ENCODE measurements around the gene SAMSN1.

Gene SAMSN1

GRCh38 chr21:14483296-14483695 lies 62.8 kb downstream of the SAMSN1 start:
- Mint-ChIP-seq H3K4me1 (ENCODE audit: low read depth in 2 of 2) (peaks cover 13 to 27% of the 10 kb centered on the region in 2 donors), H3K4me3 (no peak overlapping the region), H3K9me3 (no peaks in the 10 kb centered on the region), H3K27ac (peak overlapping the region; percentile 33 to 44), H3K27me3 (no peaks in the 10 kb centered on the region), H3K36me3 (ENCODE audit: insufficient read depth) (peaks cover 7% of the 10 kb centered on the region)
- ATAC-seq (replicated peaks): no peak
- DNase-seq: no peak

GRCh38 chr21:14482165-14482564 lies 64.0 kb downstream of the SAMSN1 start:
- peak overlapping the region; percentile 32 to 47 for H3K4me3 Mint-ChIP-seq

DNA sequence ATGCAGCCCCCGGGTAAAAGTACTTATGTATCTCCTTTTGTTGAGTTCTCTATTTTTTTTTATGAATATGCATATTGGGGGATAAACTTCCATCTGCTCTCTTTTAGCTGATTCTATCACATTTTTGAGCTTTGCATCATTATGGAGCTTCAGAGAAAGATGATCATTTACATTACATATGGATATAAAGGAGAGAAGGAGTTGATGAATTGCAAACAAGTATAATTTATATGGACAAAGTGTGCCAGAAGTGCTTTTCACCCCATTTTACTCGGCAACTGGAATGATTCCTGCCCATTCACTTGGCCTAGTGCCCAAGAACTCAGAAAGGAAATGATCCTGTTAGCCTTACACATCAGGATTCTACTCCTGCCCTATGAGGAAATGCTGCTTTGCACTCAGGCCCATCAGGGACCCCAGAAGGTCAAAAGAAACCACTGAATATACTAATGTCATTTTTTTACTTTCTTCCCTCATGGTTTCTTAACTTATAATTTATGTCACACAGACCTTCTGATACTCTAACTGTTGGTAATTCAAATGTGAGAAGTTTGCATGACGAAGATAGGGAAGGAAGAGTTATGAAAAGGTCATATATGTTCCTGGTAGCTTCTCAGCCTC lies 65.6 kb downstream of the SAMSN1 start:
- no peaks in the 10 kb centered on the region for H3K27me3 Mint-ChIP-seq
- no peak for DNase-seq
- no peaks in the 10 kb centered on the region for H3K36me3 Mint-ChIP-seq (ENCODE audit: insufficient read depth)
- H3K4me3 Mint-ChIP-seq: no peak overlapping the region
- no peaks in the 10 kb centered on the region for H3K9me3 Mint-ChIP-seq
- H3K4me1 Mint-ChIP-seq (ENCODE audit: low read depth in 2 of 2): peaks cover 13 to 17% of the 10 kb centered on the region in 2 donors
- H3K27ac Mint-ChIP-seq: no peak overlapping the region
- no peak for ATAC-seq (replicated peaks)

More at GRCh38 chr21:14482165-14482564, 64.0 kb downstream of the SAMSN1 start:
- Mint-ChIP-seq H3K27ac (peak overlapping the region; percentile 7 to 42), H3K4me1 (ENCODE audit: low read depth in 2 of 2) (peaks cover 13 to 18% of the 10 kb centered on the region in 2 donors), H3K36me3 (ENCODE audit: insufficient read depth) (peaks cover 7% of the 10 kb centered on the region), H3K27me3 (no peaks in the 10 kb centered on the region), H3K9me3 (no peaks in the 10 kb centered on the region)
- no peak for DNase-seq
- peak; percentile 84 for ATAC-seq (replicated peaks)

GRCh38 chr21:14479241-14479786 lies 66.8 kb downstream of the SAMSN1 start:
- Mint-ChIP-seq H3K27me3 (no peaks in the 10 kb centered on the region), H3K9me3 (no peaks in the 10 kb centered on the region), H3K4me1 (ENCODE audit: low read depth in 2 of 2) (peaks cover 13% of the 10 kb centered on the region in 2 donors), H3K4me3 (no peak overlapping the region), H3K27ac (no peak overlapping the region), H3K36me3 (ENCODE audit: insufficient read depth) (no peaks in the 10 kb centered on the region)
- ATAC-seq (replicated peaks) (no peak), DNase-seq (no peak)

GRCh38 chr21:14477841-14478240 lies 68.3 kb downstream of the SAMSN1 start:
- Mint-ChIP-seq H3K36me3 (ENCODE audit: insufficient read depth) (no peaks in the 10 kb centered on the region), H3K27me3 (no peaks in the 10 kb centered on the region), H3K4me1 (ENCODE audit: low read depth in 2 of 2) (peaks cover 9% of the 10 kb centered on the region in 2 donors), H3K9me3 (no peaks in the 10 kb centered on the region), H3K27ac (no peak overlapping the region), H3K4me3 (no peak overlapping the region)
- DNase-seq: no peak
- no peak for ATAC-seq (replicated peaks)

GRCh38 chr21:14477133-14477532 lies 69.0 kb downstream of the SAMSN1 start:
- H3K27ac Mint-ChIP-seq: no peak overlapping the region

DNA sequence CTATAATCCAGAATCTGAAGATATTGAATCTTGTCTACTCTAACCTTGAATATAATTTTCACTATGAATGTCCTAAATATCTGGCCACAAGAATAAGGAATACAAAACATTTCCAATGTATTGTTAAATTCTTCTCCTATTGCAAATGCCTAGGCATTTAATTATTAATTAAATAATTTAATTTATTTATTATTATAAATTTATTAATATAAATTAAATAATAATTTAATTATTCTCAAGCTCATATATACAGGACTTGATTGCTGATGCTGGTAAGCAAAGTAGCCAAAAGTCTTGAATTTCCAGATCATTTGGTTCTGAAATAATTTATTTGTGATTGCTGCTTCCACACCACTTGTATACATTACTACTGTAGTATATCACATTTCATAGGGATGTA lies 71.1 kb downstream of the SAMSN1 start:
- Mint-ChIP-seq H3K4me3 (no peak overlapping the region), H3K27me3 (no peaks in the 10 kb centered on the region), H3K27ac (no peak overlapping the region), H3K4me1 (ENCODE audit: low read depth in 2 of 2) (peaks cover 0 to 4% of the 10 kb centered on the region in 2 donors), H3K36me3 (ENCODE audit: insufficient read depth) (no peaks in the 10 kb centered on the region), H3K9me3 (no peaks in the 10 kb centered on the region)
- no peak for ATAC-seq (replicated peaks)
- DNase-seq: no peak

More at GRCh38 chr21:14477133-14477532, 69.0 kb downstream of the SAMSN1 start:
- DNase-seq (no peak), ATAC-seq (replicated peaks) (no peak)
- no peaks in the 10 kb centered on the region for H3K36me3 Mint-ChIP-seq (ENCODE audit: insufficient read depth)
- H3K4me1 Mint-ChIP-seq (ENCODE audit: low read depth in 2 of 2): peaks cover 7 to 9% of the 10 kb centered on the region in 2 donors
- no peak overlapping the region for H3K4me3 Mint-ChIP-seq
- no peaks in the 10 kb centered on the region for H3K27me3 Mint-ChIP-seq
- H3K9me3 Mint-ChIP-seq: no peaks in the 10 kb centered on the region

GRCh38 chr21:14469641-14470040 lies 76.5 kb downstream of the SAMSN1 start:
- H3K36me3 Mint-ChIP-seq (ENCODE audit: insufficient read depth): no peaks in the 10 kb centered on the region
- ATAC-seq (replicated peaks): no peak
- H3K27me3 Mint-ChIP-seq: no peaks in the 10 kb centered on the region
- DNase-seq: no peak
- H3K27ac Mint-ChIP-seq: no peak overlapping the region
- no peaks in the 10 kb centered on the region for H3K9me3 Mint-ChIP-seq
- H3K4me1 Mint-ChIP-seq (ENCODE audit: low read depth in 2 of 2): no peaks in the 10 kb centered on the region
- H3K4me3 Mint-ChIP-seq: no peak overlapping the region

DNA sequence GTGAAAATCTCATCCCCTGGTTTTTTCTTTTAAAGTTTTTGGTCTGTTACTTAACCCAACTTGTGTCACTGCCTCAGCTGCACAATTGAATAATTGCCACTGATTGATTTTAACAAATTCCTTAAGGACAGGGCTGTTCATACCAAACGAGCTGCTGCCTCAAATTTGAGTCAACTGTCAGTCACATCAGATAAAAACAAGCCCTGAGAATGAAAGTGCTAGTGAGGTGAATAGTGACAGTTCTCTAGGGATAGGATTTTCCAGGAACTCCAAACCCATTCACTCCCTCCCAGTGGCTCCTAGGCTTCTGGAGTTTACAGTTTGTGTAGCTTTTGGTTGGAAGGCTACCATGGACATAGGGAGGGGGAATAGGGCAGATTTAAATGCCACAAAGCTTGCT lies 79.4 kb downstream of the SAMSN1 start:
- ATAC-seq (replicated peaks): no peak
- DNase-seq: no peak
- Mint-ChIP-seq H3K4me3 (no peak overlapping the region), H3K9me3 (no peaks in the 10 kb centered on the region), H3K27ac (no peak overlapping the region), H3K4me1 (ENCODE audit: low read depth in 2 of 2) (no peaks in the 10 kb centered on the region), H3K27me3 (no peaks in the 10 kb centered on the region), H3K36me3 (ENCODE audit: insufficient read depth) (no peaks in the 10 kb centered on the region)

- Mint-ChIP-seq H3K27me3 (peaks cover 0 to 7% of the 10 kb centered on the region in 2 donors), H3K4me1 (ENCODE audit: low read depth in 2 of 2) (peaks cover 10 to 20% of the 10 kb centered on the region in 2 donors), H3K27ac (no peak overlapping the region), H3K4me3 (no peak overlapping the region), H3K9me3 (no peaks in the 10 kb centered on the region), H3K36me3 (ENCODE audit: insufficient read depth) (no peaks in the 10 kb centered on the region)
- DNase-seq (no peak), ATAC-seq (replicated peaks) (no peak)
These were observed 88.4 kb downstream of the SAMSN1 start for GRCh38 chr21:14457762-14458161.

DNA sequence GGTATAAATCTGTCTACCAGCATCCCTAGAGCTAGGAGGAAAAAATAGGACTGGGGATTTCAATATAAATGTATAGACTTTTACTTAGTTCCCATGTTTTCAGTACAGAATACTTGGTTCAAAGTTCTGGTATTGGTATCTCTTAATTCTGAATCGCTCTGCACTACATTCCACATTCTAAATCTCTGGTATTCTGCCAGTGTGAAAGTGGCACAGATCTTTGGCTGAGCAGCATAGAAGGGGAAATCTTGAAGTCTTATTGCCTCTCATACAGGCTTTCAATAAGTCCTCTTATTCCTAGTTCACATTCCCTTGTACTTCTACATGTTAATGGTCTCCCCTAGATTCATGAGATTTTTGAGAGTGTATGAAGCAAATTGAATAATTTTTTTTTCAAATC lies 89.2 kb downstream of the SAMSN1 start:
- no peak overlapping the region for H3K4me3 Mint-ChIP-seq
- H3K9me3 Mint-ChIP-seq: no peaks in the 10 kb centered on the region
- no peak for ATAC-seq (replicated peaks)
- H3K27ac Mint-ChIP-seq: no peak overlapping the region
- H3K36me3 Mint-ChIP-seq (ENCODE audit: insufficient read depth): no peaks in the 10 kb centered on the region
- peaks cover 0 to 7% of the 10 kb centered on the region in 2 donors for H3K27me3 Mint-ChIP-seq
- DNase-seq: no peak
- H3K4me1 Mint-ChIP-seq (ENCODE audit: low read depth in 2 of 2): peaks cover 10 to 21% of the 10 kb centered on the region in 2 donors

DNA sequence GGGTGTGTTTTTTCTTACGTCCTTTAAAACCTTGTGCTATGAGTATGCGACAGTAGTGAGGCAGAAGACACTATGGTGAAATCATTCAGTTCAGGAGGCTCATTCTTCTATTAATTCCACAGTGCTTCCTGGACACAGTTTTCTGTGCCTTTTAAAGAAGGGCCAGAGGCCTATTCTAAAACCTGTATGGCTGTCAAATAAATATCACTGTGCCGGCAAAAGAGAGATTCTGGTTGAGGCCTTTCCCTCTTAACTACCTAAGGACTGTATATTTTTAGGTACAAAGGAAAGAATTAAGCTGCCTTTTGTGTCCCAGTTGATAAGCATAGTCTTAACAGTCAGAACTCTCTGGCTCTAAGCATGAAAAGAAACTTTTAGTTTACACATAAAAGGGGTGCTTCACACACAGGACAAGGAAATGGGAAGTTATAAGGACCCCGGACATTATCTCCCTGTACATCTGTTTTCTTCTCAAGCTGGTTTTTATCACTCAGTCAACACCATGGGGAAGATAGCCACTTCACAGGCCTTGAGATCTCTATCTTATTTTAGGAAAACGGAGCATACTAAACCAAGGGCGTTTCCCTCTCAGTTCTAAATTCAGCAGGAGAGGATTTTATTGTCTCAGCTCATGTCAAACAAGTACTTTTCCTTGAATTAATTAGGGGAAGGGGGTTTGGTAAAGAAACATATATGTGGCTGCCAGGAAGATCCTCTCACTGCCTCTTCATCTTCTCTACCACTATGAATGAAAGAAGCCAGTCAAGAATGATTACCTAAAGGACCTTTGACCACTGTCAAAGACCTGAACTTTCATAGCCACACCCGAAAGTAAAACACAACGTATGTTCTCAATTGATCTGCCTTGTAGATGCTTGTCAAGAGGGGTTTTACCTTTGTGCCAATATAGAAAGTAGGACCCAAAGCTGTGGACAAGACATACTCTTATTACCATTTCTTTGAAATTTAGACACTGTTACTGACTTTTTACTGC lies 91.8 kb downstream of the SAMSN1 start:
- H3K27ac Mint-ChIP-seq: peak overlapping the region in 1 of 2 donors; percentile 11
- H3K36me3 Mint-ChIP-seq (ENCODE audit: insufficient read depth): no peaks in the 10 kb centered on the region
- no peak for DNase-seq
- peaks cover 10 to 25% of the 10 kb centered on the region in 2 donors for H3K4me1 Mint-ChIP-seq (ENCODE audit: low read depth in 2 of 2)
- H3K9me3 Mint-ChIP-seq: no peaks in the 10 kb centered on the region
- ATAC-seq (replicated peaks): no peak
- no peak overlapping the region for H3K4me3 Mint-ChIP-seq
- H3K27me3 Mint-ChIP-seq: no peaks in the 10 kb centered on the region

- Mint-ChIP-seq H3K36me3 (ENCODE audit: insufficient read depth) (no peaks in the 10 kb centered on the region), H3K27ac (peak overlapping the region in 1 of 2 donors; percentile 11), H3K4me3 (no peak overlapping the region), H3K27me3 (no peaks in the 10 kb centered on the region), H3K9me3 (no peaks in the 10 kb centered on the region), H3K4me1 (ENCODE audit: low read depth in 2 of 2) (peaks cover 10 to 25% of the 10 kb centered on the region in 2 donors)
- ATAC-seq (replicated peaks) (peak; percentile 58), DNase-seq (no peak)
These were observed 92.6 kb downstream of the SAMSN1 start for GRCh38 chr21:14453339-14454015.
